H1 (cell line): ENCODE results near the gene TRIP13. TPM values are rescaled to one million over a fixed set of nuclear protein-coding genes. Genes with fewer than 3 reads are reported as not detected.

Experiments
- BRCA1 ChIP-seq: IDR thresholded peaks from 2 replicates; pipeline ENCODE4 v1.6.1; 2012; ENCODE audit warnings: low read depth, low read length, improper control_type of control experiment
- GABPA ChIP-seq: IDR thresholded peaks from 2 replicates; pipeline ENCODE4 v1.6.1; 2011; ENCODE audit warnings: mild to moderate bottlenecking, low read length, moderate library complexity, borderline replicate concordance; ENCODE audit not compliant: insufficient read depth
- KDM1A ChIP-seq: fragments of 200-600, 300-600 bp; sonication (generic); IDR thresholded peaks from 2 replicates; pipeline ENCODE4 v1.7.1; 2016; ENCODE audit warnings: mild to moderate bottlenecking, low read length, borderline replicate concordance
- NANOG ChIP-seq: IDR thresholded peaks from 2 replicates; pipeline ENCODE4 v1.6.1; 2011; ENCODE audit warnings: low read length, low read depth, mild to moderate bottlenecking, inconsistent platforms; ENCODE audit not compliant: insufficient read depth, poor library complexity, severe bottlenecking
- RXRA ChIP-seq: IDR thresholded peaks from 2 replicates; pipeline ENCODE4 v1.6.1; 2011; ENCODE audit warnings: low read depth, mild to moderate bottlenecking, low read length, moderate library complexity; ENCODE audit not compliant: insufficient read depth
- SRF ChIP-seq: IDR thresholded peaks from 2 replicates; pipeline ENCODE4 v1.6.1; 2011; ENCODE audit warnings: mild to moderate bottlenecking, low read depth, low read length, moderate library complexity
- polyA plus RNA-seq, 7 experiments: library from polyadenylated mRNA; depleted of rRNA in 3 of 7; stranded (reverse) in 5 of 7; unstranded in 2 of 7; fragments of >200 nt in 5 of 7; fragments of 200-250 nt in 2 of 7; gene quantifications; 1 replicate in 5 of 7; 2 replicates in 1 of 7; 4 replicates in 1 of 7; pipeline versions ENCODE4 v1.2.1 to v1.2.3, GENCODE V29; 2011 to 2013; ENCODE audit warnings: missing spikeins in 2 of 7, mixed read lengths in 2 of 7
- total RNA-seq: library from RNA; stranded (reverse); fragmentation: NEBNext Ultra II Directional; extraction: Animal tissue kit (Norgen Biotek cat#: 25700); gene quantifications from 2 replicates; pipeline ENCODE4 v1.2.1, GENCODE V29; 2021
- TF ChIP-seq, protein P1 (sequence below): IDR thresholded peaks from 2 replicates; pipeline ENCODE4 v1.6.1; 2012; ENCODE audit warnings: inconsistent platforms

TRIP13 gene
- total and polyA plus RNA-seq, 2 of the 8 experiments (the other 6 are each of a cell fraction or from before 2014, with no cell fraction given) = 20.0 to 39.2 TPM

GRCh38 chr5:931570-932145 is 39.0 kb downstream of the TRIP13 start (continued):
- TF ChIP-seq, protein P1, sequence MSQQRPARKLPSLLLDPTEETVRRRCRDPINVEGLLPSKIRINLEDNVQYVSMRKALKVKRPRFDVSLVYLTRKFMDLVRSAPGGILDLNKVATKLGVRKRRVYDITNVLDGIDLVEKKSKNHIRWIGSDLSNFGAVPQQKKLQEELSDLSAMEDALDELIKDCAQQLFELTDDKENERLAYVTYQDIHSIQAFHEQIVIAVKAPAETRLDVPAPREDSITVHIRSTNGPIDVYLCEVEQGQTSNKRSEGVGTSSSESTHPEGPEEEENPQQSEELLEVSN = no peak
- TF ChIP-seq RXRA = no peak
- TF ChIP-seq GABPA = no peak
- TF ChIP-seq NANOG = no peak
- no peak for TF ChIP-seq KDM1A
- TF ChIP-seq BRCA1 = no peak
- no peak for TF ChIP-seq SRF
- TF ChIP-seq, all 59 proteins: peak for 0
